SK-N-SH (cell line): ENCODE measurements around the gene DOCK4. TPM values are rescaled to one million over a fixed set of nuclear protein-coding genes. Genes with fewer than 3 reads are reported as not detected.

ENCODE experiments used
- CTCF ChIA-PET: fragments of 300-600, 350-600 bp; formaldehyde crosslinking; extraction: SDS; loops from one replicate; lab custom pipeline; 2021; lab: Yijun Ruan, JAX
- POLR2A ChIA-PET: fragments of 350-600 bp; sonication (Branson Sonifier 250); formaldehyde crosslinking; extraction: SDS; loops from one replicate; lab custom pipeline; 2020; ENCODE audit warnings: antibody characterized with exemption, inconsistent platforms; lab: Yijun Ruan, JAX
- DNase-seq: peaks from one replicate; pipeline ENCODE4 v3.0.0; 2012
- H2AFZ ChIP-seq: fragments of 200-600 bp; sonication (generic); 2 replicates; pipeline ENCODE4 v1.8.1; 2016; ENCODE audit warnings: antibody characterized with exemption, mild to moderate bottlenecking, low read depth
- H3F3A ChIP-seq: fragments of 200-600 bp; sonication (generic); replicated peaks from 2 replicates; pipeline ENCODE3; 2016; ENCODE audit warnings: antibody characterized with exemption, mild to moderate bottlenecking; ENCODE audit not compliant: insufficient read depth
- H3K27ac ChIP-seq, 2 experiments: fragments of 200-500 bp in 1 of 2; fragments of 200-600 bp in 1 of 2; sonication (Bioruptor generic) in 1 of 2; sonication (generic), shearing (Covaris generic) in 1 of 2; 2 replicates each; pipeline versions ENCODE4 v1.5.1 to v1.6.1; 2014 to 2016; ENCODE audit warnings: low read depth in 2 of 2, inconsistent platforms in 1 of 2, low read length in 1 of 2, mild to moderate bottlenecking in 1 of 2, mixed read lengths in 1 of 2
- H3K27me3 ChIP-seq: fragments of 200-600 bp; sonication (generic), shearing (Covaris generic); 2 replicates; pipeline ENCODE4 v1.6.1; 2016; ENCODE audit warnings: mixed run types; ENCODE audit not compliant: insufficient read depth
- H3K36me3 ChIP-seq, 2 experiments: fragments of 200-500 bp in 1 of 2; fragments of 200-600 bp in 1 of 2; sonication (Bioruptor generic) in 1 of 2; sonication (generic) in 1 of 2; replicated peaks in 1 of 2; 2 replicates each; pipeline versions ENCODE3 to v1.5.1; 2014 to 2016; ENCODE audit warnings: low read length in 1 of 2, mild to moderate bottlenecking in 1 of 2; ENCODE audit not compliant: insufficient read depth in 2 of 2, control insufficient read depth in 1 of 2
- H3K4me1 ChIP-seq, 2 experiments: fragments of 200-500 bp in 1 of 2; fragments of 200-600 bp in 1 of 2; sonication (Bioruptor generic) in 1 of 2; sonication (generic), shearing (Covaris generic) in 1 of 2; 2 replicates each; pipeline versions ENCODE4 v1.5.1 to v1.6.1; 2014 to 2016; ENCODE audit warnings: low read depth in 1 of 2, low read length in 1 of 2, mixed run types in 1 of 2; ENCODE audit not compliant: insufficient read depth in 2 of 2, control insufficient read depth in 1 of 2
- H3K4me2 ChIP-seq: fragments of 200-600 bp; sonication (generic), shearing (Covaris generic); 2 replicates; pipeline ENCODE4 v1.6.1; 2017; ENCODE audit warnings: mixed run types
- H3K4me3 ChIP-seq, 2 experiments: fragments of 200-500 bp in 1 of 2; fragments of 200-600 bp in 1 of 2; sonication (Bioruptor generic) in 1 of 2; sonication (generic), shearing (Covaris generic) in 1 of 2; 2 replicates each; pipeline versions ENCODE4 v1.5.1 to v1.8.1; 2014 to 2016; ENCODE audit warnings: low read depth in 2 of 2, inconsistent platforms in 1 of 2, low read length in 1 of 2, mild to moderate bottlenecking in 1 of 2, mixed read lengths in 1 of 2, moderate library complexity in 1 of 2
- H3K79me2 ChIP-seq: fragments of 200-600 bp; sonication (generic); 2 replicates; pipeline ENCODE4 v1.8.1; 2017; ENCODE audit warnings: mild to moderate bottlenecking; ENCODE audit not compliant: insufficient read depth
- H3K9ac ChIP-seq: fragments of 200-600 bp; sonication (generic); 2 replicates; pipeline ENCODE4 v1.6.1; 2017; ENCODE audit warnings: mixed run types
- H3K9me2 ChIP-seq: fragments of 200-600 bp; sonication (generic); 2 replicates; pipeline ENCODE4 v1.6.1; 2017; ENCODE audit warnings: mixed run types
- H3K9me3 ChIP-seq: fragments of 200-600 bp; sonication (generic); 2 replicates; pipeline ENCODE4 v1.6.1; 2017; ENCODE audit warnings: mixed run types, mild to moderate bottlenecking, moderate library complexity
- H4K20me1 ChIP-seq: fragments of 200-600 bp; sonication (generic); 2 replicates; pipeline ENCODE4 v1.6.1; 2017; ENCODE audit warnings: mild to moderate bottlenecking, mixed run types; ENCODE audit not compliant: insufficient read depth
- CHD2 ChIP-seq: fragments of 150-350 bp; IDR thresholded peaks from 2 replicates; pipeline ENCODE4 v1.6.1; 2018; ENCODE audit warnings: low read length; ENCODE audit not compliant: partially characterized antibody
- ELF1 ChIP-seq: IDR thresholded peaks from 2 replicates; pipeline ENCODE4 v1.4.0; 2012
- EZH2phosphoT487 ChIP-seq: fragments of 200-600 bp; sonication (generic); IDR thresholded peaks from 2 replicates; pipeline ENCODE4 v1.6.1; 2017; ENCODE audit warnings: low read depth, mixed run types, mild to moderate bottlenecking, antibody characterized with exemption, moderate library complexity, borderline replicate concordance
- FOSL2 ChIP-seq: IDR thresholded peaks from 2 replicates; pipeline ENCODE4 v1.4.0; 2012; ENCODE audit warnings: low read depth, mild to moderate bottlenecking, moderate library complexity, borderline replicate concordance
- FOXJ3 ChIP-seq: sonication (generic); formaldehyde crosslinking; IDR thresholded peaks from 2 replicates; pipeline ENCODE4 v1.5.1; 2020; ENCODE audit warnings: mild to moderate bottlenecking, missing genetic modification reagents
- GATA2 ChIP-seq: sonication (generic); formaldehyde crosslinking; IDR thresholded peaks from 2 replicates; pipeline ENCODE4 v1.5.0; 2020; ENCODE audit warnings: mild to moderate bottlenecking, missing genetic modification reagents
- JUND ChIP-seq: IDR thresholded peaks from 2 replicates; pipeline ENCODE4 v1.4.0; 2012
- MXI1 ChIP-seq: IDR thresholded peaks from 2 replicates; pipeline ENCODE4 v1.6.1; 2012; ENCODE audit warnings: mild to moderate bottlenecking, low read depth, low read length, improper control_type of control experiment
- POLR2AphosphoS5 ChIP-seq: IDR thresholded peaks from 2 replicates; pipeline ENCODE4 v1.6.1; 2012; ENCODE audit warnings: low read depth, low read length
- RFX5 ChIP-seq: IDR thresholded peaks from 2 replicates; pipeline ENCODE4 v1.6.1; 2012; ENCODE audit warnings: mild to moderate bottlenecking, improper control_type of control experiment, low read length
- SIN3A ChIP-seq: IDR thresholded peaks from 2 replicates; pipeline ENCODE4 v1.6.1; 2012; ENCODE audit warnings: low read depth, mild to moderate bottlenecking, low read length, moderate library complexity, borderline replicate concordance
- SMC3 ChIP-seq: IDR thresholded peaks from 2 replicates; pipeline ENCODE4 v1.6.1; 2012; ENCODE audit warnings: low read depth, low read length, improper control_type of control experiment
- TAF1 ChIP-seq: IDR thresholded peaks from 2 replicates; pipeline ENCODE4 v1.6.1; 2012; ENCODE audit warnings: low read depth, mild to moderate bottlenecking, low read length, moderate library complexity, borderline replicate concordance
- TCF12 ChIP-seq: IDR thresholded peaks from 2 replicates; pipeline ENCODE4 v1.4.0; 2012
- TEAD4 ChIP-seq: IDR thresholded peaks from 2 replicates; pipeline ENCODE4 v1.4.0; 2012; ENCODE audit warnings: mild to moderate bottlenecking, borderline replicate concordance; ENCODE audit not compliant: insufficient read depth
- YY1 ChIP-seq: IDR thresholded peaks from 2 replicates; pipeline ENCODE4 v1.4.0; 2012; ENCODE audit warnings: low read depth, mild to moderate bottlenecking
- WGBS: methylation state at CpG from one replicate; pipeline ENCODE4 v1.1.6; 2017; ENCODE audit warnings: low lambda C conversion rate; 5-methylcytosine and 5-hydroxymethylcytosine counted together
- polyA plus RNA-seq, 3 experiments: library from polyadenylated mRNA; depleted of rRNA; stranded (reverse); fragments of >200 nt; gene quantifications; 2 replicates each; pipeline ENCODE4 v1.2.3, GENCODE V29; 2012
- TF ChIP-seq, protein P1 (sequence below): IDR thresholded peaks from 2 replicates; pipeline ENCODE4 v1.4.0; 2012; ENCODE audit warnings: low read depth, borderline replicate concordance
- TF ChIP-seq, protein P2 (sequence below): fragments of 150-350 bp; IDR thresholded peaks from 2 replicates; pipeline ENCODE4 v1.6.1; 2016; ENCODE audit warnings: mild to moderate bottlenecking, low read depth, low read length
- TF ChIP-seq, protein P3 (sequence below): IDR thresholded peaks from 2 replicates; pipeline ENCODE4; 2012

DOCK4 gene
- polyA plus RNA-seq, 1 of the 3 experiments (the other 2 are of a cell fraction): 8.5 TPM

DNA sequence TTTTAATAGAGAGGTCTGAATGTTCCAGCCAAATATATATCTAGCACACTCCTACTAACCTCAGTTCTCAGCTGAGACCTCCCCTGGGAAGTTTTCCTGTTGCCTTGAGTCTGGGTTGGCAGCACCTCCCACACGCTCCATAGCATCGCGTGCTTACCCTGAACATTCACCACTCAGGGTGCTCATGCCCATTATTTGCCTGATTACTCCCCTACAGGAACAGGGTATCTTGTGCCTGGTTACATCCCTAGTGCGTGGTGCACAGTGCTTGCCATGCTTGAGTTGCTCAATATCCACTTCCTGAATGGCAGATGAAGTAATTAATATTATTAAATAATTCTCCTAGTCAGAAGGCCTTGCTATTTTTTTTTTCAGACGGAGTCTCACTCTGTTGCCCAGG lies 374.0 kb downstream of the DOCK4 start (continued):
- TF ChIP-seq, protein P1, sequence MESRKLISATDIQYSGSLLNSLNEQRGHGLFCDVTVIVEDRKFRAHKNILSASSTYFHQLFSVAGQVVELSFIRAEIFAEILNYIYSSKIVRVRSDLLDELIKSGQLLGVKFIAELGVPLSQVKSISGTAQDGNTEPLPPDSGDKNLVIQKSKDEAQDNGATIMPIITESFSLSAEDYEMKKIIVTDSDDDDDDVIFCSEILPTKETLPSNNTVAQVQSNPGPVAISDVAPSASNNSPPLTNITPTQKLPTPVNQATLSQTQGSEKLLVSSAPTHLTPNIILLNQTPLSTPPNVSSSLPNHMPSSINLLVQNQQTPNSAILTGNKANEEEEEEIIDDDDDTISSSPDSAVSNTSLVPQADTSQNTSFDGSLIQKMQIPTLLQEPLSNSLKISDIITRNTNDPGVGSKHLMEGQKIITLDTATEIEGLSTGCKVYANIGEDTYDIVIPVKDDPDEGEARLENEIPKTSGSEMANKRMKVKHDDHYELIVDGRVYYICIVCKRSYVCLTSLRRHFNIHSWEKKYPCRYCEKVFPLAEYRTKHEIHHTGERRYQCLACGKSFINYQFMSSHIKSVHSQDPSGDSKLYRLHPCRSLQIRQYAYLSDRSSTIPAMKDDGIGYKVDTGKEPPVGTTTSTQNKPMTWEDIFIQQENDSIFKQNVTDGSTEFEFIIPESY: no peak
- TF ChIP-seq SIN3A (no peak), FOSL2 (no peak)
- TF ChIP-seq, protein P2, sequence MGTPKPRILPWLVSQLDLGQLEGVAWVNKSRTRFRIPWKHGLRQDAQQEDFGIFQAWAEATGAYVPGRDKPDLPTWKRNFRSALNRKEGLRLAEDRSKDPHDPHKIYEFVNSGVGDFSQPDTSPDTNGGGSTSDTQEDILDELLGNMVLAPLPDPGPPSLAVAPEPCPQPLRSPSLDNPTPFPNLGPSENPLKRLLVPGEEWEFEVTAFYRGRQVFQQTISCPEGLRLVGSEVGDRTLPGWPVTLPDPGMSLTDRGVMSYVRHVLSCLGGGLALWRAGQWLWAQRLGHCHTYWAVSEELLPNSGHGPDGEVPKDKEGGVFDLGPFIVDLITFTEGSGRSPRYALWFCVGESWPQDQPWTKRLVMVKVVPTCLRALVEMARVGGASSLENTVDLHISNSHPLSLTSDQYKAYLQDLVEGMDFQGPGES: no peak

DNA sequence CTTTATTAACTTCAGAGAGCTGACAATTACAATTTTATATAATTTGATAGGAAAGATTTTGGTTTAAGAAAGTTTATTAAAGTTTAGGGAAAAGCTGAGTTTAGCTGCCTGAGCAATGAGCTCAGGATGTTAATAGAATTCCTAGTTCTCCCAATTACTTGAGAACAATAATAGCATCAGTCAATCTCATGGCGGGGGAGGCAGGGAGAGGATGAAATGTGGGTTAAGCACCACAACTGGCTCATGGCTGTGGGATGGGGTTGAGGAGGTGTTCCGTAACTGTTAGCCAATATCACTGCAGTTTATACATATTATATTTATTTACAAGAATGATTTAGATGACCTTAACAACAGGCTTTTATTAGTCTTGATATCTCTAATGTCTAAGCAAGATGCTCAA lies 377.0 kb downstream of the DOCK4 start:
- H3K36me3 ChIP-seq: peaks cover 4% of the 10 kb centered on the region in 2 experiments
- POLR2A ChIA-PET: no interaction called here
- H3K4me1 ChIP-seq: peaks cover 10 to 22% of the 10 kb centered on the region in 2 experiments; a peak in 3 of 4 replicates
- no peaks in the 10 kb centered on the region for H3K27me3 ChIP-seq
- CTCF ChIA-PET: no interaction called here
- no peak overlapping the region for H3K4me2 ChIP-seq
- H3K79me2 ChIP-seq: no peaks in the 10 kb centered on the region
- peaks cover 21% of the 10 kb centered on the region for H3F3A ChIP-seq
- no peak overlapping the region for H3K9ac ChIP-seq
- no peaks in the 10 kb centered on the region for H4K20me1 ChIP-seq
- no peaks in the 10 kb centered on the region; the same call in 1 of the 2 replicates for H3K9me3 ChIP-seq
- H3K27ac ChIP-seq: no peak overlapping the region
- 96% methylated on average over 2 of the region's 2 CpGs for WGBS
- TF ChIP-seq GATA2 (CRISPR knock-in tag) (no peak), SIN3A (no peak), ELF1 (no peak), FOXJ3 (CRISPR knock-in tag) (no peak), CHD2 (no peak), RFX5 (no peak), TAF1 (no peak), EZH2phosphoT487 (no peak), TEAD4 (no peak), YY1 (no peak), SMC3 (no peak), POLR2AphosphoS5 (no peak), MXI1 (no peak), JUND (no peak), TCF12 (no peak)
- TF ChIP-seq, protein P2: no peak
- TF ChIP-seq, protein P3, sequence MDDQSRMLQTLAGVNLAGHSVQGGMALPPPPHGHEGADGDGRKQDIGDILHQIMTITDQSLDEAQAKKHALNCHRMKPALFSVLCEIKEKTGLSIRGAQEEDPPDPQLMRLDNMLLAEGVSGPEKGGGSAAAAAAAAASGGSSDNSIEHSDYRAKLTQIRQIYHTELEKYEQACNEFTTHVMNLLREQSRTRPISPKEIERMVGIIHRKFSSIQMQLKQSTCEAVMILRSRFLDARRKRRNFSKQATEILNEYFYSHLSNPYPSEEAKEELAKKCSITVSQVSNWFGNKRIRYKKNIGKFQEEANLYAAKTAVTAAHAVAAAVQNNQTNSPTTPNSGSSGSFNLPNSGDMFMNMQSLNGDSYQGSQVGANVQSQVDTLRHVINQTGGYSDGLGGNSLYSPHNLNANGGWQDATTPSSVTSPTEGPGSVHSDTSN: no peak
- TF ChIP-seq, protein P1: no peak
- H2AFZ ChIP-seq: no peak overlapping the region
- H3K9me2 ChIP-seq: no peaks in the 10 kb centered on the region; the same call in 1 of the 2 replicates
- DNase-seq: no peak
- H3K4me3 ChIP-seq: no peak overlapping the region
